SU-DHL-6 (cell line): ENCODE results near the gene ZNF581.

Source experiments
- EZH2phosphoT487 ChIP-seq: fragments of 200-600 bp; sonication (generic), shearing (Covaris generic); conservative IDR thresholded peaks from 2 replicates; pipeline ENCODE4 v1.6.1; 2018; ENCODE audit warnings: mild to moderate bottlenecking, antibody characterized with exemption, low read length, moderate library complexity, mixed read lengths
- TF ChIP-seq, protein P1 (sequence below): fragments of 200-600 bp; sonication (generic); IDR thresholded peaks from one replicate; pipeline ENCODE4 v1.5.1; 2017; ENCODE audit warnings: antibody characterized with exemption, mild to moderate bottlenecking, low read length, moderate library complexity; ENCODE audit not compliant: insufficient read depth, poor library complexity, severe bottlenecking

DNA sequence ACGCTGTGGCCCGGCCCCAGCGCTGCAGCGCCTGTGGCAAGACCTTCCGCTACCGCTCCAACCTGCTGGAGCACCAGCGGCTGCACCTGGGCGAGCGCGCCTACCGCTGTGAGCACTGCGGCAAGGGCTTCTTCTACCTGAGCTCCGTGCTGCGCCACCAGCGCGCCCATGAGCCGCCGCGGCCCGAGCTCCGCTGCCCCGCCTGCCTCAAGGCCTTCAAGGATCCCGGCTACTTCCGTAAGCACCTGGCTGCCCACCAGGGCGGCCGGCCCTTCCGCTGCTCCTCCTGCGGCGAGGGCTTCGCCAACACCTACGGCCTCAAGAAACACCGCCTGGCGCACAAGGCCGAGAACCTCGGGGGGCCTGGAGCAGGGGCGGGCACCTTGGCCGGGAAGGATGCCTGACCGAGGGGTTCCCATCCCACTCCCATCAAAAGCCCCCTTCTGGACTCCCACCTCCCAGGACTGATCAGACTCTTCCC lies 27.0 kb upstream of the ZNF581 start:
- TF ChIP-seq, protein P1, sequence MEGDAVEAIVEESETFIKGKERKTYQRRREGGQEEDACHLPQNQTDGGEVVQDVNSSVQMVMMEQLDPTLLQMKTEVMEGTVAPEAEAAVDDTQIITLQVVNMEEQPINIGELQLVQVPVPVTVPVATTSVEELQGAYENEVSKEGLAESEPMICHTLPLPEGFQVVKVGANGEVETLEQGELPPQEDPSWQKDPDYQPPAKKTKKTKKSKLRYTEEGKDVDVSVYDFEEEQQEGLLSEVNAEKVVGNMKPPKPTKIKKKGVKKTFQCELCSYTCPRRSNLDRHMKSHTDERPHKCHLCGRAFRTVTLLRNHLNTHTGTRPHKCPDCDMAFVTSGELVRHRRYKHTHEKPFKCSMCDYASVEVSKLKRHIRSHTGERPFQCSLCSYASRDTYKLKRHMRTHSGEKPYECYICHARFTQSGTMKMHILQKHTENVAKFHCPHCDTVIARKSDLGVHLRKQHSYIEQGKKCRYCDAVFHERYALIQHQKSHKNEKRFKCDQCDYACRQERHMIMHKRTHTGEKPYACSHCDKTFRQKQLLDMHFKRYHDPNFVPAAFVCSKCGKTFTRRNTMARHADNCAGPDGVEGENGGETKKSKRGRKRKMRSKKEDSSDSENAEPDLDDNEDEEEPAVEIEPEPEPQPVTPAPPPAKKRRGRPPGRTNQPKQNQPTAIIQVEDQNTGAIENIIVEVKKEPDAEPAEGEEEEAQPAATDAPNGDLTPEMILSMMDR, result no peak
- no peak for TF ChIP-seq EZH2phosphoT487
